GM10847 (cell line): ENCODE measurements around the gene IKZF1.

ENCODE experiments used
- POLR2A ChIP-seq: IDR thresholded peaks from 2 replicates; pipeline ENCODE4 v1.6.1; 2011; ENCODE audit not compliant: insufficient read length; ENCODE audit errors: extremely low read depth

Gene IKZF1

GRCh38 chr7:50312250-50313162, 8.0 kb downstream of the IKZF1 start:
- no peak for TF ChIP-seq POLR2A

DNA sequence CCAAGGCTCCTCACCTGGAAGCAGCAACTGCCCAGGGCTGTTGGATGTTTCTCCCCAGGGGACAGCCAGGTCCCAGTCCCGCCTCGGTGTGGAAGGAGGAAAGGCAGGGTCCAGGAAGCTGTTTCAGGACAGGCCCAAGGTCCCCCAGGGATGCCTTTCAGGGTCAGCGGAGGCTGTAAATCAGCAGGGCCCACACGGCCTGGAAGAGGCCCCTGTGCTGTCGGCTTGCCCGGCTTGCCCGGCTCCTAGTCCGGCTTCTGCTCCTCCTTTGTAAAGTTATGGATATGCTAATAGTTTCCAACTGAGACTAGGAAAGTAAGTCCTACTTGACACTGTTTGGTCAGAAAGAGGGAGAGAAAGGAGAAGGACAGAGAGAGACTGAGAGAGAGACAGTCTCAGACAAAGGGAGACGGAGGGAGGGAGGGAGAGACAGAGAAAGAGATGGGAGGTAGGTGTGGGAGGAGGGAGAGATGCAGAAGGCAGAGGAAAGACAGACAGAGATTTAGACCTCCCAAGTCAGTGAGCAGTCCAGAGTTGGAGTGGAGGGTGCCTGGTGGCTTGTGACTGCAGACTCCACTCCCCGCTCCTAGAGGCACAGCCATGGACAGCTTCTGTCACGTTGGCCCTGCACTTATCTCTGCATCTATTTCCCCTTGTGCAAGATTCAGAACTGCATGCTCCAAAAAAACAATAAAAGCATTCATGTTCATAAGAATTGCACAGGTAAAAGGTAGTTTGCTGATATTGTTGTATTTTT, 10.5 kb downstream of the IKZF1 start:
- no peak for TF ChIP-seq POLR2A

DNA sequence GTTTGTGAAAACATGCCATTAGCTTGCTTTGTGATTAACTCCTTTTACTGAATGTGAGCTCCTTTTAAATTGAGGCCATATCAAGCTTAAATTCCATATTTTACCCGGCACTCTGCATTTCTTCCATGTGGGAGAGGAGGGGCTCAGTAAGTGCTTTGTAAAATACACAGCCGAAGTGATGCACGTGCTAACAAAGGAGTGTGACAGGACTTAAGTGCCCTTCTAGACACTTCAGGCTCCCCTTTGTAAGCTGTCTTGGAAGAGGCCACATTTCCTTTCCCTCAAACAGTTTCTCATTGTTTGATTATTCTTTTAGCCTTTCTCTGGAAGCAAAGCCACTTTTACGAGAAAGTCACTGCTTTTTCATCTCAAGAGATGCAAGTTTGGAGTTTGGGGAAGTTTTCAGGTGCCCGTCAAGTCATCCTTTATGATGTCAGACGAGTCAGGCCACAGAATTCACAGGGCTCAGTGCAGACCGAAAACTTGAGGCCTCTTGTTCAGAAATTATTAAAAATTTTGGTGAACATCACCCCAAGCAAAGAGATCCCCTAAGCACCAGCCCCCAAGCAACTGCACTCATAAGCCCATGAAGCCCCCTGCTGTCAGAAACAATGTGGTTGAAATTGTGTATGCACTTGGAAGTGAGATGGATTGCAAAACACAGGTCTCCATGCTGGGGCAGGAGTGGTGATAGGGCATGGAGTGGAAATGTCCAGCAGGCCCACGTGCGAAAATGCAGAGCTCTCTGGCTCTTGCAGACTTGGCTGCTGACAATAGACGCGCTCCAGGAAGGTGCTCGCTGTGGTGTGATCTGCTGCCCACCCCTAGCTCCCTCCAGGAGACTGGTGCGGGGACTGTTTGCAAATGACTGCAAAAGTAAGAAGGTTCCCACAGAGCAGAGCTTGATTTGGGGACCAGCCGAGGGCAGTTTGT, 11.5 kb downstream of the IKZF1 start:
- no peak for TF ChIP-seq POLR2A

DNA sequence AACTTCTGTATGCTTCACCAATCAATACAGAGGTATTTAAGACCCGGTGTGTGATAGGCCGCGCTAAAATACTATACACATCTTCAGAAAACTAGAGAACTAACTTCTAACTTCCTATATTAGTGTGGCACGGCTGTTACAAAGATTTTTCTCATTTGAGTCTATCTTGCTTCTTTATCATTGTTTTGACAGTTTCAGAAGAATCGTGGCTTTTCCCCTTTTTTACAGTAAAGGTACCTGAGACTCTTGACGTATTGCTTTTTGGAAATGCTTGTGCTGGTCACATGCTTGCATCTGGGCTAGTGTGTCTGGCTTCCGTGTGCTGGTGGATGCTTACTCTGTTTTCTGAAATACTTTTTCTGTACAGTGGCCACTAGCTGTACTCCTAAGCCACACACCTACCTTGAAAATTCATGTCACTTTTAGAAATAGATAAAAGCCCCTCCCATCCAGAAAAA, 12.7 kb downstream of the IKZF1 start:
- TF ChIP-seq POLR2A = no peak

DNA sequence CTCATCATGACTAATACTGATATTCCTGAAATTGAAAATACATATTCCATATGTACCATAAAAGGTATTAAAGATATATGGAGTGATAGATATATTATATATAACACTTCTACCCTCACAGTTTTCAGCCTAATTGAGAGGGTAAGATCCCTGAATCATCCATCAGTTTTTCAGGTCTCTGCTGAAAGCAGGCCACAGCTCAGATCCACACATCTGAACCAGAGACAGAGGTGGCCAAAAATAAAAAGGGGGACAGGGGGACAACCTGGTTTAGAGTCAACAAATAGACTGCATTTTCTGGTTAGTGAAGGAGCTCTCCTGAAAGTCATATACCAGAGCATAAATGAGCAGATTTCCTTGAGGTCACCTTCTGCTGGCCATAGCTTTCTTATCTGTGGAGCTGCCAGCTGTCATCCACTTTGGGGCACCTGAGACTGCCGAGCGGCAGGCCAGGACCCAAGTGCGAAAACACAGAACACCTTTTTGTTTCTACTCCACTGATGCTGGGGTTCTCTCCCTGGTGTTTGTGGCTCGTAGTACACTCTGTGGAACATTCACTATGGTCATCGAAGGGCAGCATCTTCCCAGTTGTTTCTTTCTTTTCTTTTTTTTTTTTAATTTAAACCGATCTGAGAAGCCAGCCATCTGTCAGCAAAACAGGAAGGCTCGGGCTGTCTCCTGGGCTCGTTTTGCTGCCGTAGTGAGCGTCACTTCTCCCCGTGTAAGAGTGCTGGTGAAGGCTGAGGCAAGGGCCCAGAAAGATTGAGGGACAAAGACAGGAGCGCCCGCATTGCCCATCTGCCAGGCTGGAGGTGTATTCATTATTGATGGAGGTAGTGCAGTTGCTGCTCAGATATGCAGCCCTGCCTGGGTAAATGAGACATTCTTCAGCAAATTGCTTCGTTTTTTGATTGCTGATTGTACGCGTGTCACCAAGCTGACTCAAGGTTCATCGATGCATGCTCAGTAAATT, 13.5 kb downstream of the IKZF1 start:
- no peak for TF ChIP-seq POLR2A

DNA sequence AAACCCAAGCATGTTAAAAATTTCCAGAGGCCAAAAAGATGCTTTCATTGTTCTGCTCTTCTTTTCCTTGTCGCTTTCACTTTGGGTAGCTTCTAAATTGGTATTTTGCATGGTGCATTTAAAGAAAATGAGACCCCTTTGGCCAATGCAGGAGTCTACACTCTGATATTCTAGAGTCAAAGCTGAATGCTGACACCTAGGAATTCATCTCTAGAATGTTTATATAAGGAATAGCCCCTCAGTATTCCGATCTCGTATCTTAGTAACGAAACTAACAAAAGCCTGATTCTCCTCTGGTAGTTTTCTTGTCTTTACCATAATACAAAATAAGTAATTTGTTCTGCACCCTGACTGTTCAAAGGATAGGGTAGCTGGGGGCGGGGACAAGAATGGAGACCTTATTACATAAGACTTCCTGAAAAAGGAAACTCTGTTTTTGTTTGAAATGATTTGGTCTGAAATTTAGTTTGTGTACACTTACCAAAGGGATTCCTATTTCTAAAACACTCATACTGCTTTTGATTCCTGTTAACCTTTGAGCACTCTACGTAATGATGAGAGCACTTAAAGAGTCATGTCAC, 17.1 kb downstream of the IKZF1 start:
- no peak for TF ChIP-seq POLR2A

DNA sequence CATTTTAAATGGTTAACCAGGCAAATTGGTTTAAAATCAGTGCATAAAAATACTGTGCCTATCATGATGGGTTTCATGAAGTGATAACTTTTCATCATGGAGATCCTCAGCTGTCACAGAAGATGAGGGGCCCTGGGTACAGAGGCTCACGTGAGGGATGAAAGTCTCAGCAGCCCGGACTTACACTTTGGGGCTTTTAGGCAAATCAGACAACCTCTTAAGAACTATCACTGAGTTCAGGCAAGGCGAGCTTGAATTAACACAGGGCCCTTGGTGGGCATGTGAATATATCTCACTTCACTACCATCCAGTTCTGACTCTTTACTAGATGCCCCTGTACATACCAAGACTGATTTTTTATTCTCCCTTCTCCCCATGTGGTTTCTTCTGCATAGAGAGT, 19.6 kb downstream of the IKZF1 start:
- no peak for TF ChIP-seq POLR2A

GRCh38 chr7:50327443-50327842, 22.9 kb downstream of the IKZF1 start:
- TF ChIP-seq POLR2A = no peak

DNA sequence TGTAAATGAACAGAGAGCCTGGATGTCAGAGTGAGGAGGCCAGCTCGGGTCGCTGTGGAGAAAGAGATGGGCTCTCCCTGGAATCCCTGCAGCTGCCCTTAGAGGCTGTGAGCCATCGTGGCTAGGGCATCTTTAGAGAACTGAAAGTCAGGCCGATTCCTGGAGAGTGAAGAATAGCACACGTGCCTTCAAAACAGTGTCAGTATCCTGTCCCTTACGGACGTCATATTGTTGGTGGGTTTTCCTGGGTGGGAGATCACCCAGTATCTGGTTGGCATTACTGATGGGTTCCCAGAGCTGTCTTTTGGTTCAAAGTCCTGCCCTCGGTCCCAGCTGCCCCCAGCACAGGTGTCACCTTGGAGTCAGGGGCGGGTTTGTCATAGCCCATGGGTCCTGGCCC, 25.3 kb downstream of the IKZF1 start:
- no peak for TF ChIP-seq POLR2A

DNA sequence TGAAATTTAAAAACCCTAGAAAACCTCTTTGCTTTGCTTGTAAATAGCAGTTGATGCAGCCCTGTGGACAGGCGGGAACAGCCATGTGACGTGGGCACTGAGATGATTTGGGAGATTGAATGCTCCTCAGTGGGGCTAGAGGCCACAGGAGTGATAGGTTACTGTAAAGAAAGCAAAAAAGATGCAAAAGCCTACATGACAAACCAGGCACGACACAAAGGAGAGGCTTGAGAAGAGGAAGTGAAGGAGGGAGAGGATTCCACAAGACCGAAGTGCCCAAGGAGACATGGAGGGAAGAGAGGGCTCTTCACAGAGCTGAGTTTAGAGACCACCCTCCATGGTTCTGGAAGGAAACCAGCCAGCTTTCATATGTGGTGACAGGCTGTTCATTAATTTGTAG, 25.7 kb downstream of the IKZF1 start:
- no peak for TF ChIP-seq POLR2A

DNA sequence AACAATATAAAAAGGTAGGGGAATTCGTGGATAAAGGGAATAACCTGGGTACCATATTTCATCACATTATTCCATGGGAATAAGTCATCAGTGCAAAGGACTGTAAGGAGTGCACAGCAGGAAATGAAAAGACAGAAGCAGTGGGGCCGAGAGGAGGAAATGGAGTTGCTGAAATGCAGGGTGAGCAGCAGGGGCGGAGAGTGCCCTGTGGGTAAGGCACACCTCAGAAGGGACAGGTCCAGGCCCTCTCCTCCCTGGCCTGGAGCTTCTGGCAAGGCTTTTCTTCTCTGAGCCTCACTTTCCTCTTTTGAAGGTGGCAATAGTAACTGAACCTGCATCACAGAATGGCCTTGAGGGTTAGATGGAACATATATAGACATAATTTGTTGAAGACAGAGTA, 26.2 kb downstream of the IKZF1 start:
- no peak for TF ChIP-seq POLR2A

DNA sequence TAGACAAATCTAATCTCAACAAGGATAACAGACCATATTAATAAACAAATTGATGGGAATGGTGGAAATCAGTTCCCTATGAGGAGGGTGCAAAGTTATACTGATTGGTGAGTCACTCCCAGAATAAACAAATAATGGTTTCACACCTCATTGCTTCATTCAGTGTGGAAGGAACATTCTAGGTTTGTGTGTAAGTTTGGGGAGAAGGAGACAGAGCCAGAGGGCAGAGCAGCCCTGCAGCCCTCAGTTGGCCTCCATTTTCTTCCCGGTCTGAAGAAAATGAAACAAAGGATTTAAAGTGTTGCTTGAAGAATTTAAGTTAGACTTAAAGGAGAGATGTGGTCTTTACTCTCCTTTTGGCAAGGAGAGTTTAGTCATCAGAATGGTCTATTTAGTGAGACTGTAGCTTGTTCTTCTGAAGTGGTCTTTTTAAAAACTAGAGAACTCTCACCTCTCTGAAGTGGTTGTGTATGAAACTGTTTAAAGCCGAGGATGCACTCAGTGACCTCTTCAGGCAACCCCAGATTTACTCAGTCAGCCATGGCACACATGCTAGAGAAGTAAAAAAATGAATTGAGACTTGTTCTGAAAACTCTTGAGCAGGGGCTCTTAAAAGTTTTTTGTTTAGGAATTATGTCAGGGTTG, 27.2 kb downstream of the IKZF1 start:
- TF ChIP-seq POLR2A = no peak
